GM12872 (cell line): ENCODE data around the gene YEATS2.

Experiments used
- TF ChIP-seq, protein P1 (sequence below): IDR thresholded peaks from 3 replicates; pipeline ENCODE4 v1.5.1; 2011; ENCODE audit warnings: low read depth, mild to moderate bottlenecking, low read length, moderate library complexity; ENCODE audit not compliant: insufficient read depth

Gene YEATS2

DNA sequence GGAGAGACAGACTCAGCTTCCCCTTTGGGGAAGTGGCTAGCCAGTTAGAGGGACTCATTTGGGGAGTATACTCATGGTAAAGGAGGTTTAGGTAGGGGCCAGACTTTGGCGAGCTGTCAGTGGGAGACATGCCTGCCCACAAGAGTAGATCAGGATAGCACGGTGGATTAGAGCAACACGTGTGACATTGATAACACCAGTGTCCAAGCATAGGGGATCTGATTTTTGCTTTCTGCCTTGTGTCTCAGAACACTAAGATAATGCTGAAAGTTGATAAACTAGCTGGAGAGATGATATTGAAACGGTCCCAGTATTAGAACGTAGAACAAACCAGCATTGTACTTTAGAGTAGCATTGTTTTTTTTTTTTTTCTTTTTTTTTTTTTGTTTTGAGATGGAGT, 101.9 kb downstream of the YEATS2 start:
- TF ChIP-seq, protein P1, sequence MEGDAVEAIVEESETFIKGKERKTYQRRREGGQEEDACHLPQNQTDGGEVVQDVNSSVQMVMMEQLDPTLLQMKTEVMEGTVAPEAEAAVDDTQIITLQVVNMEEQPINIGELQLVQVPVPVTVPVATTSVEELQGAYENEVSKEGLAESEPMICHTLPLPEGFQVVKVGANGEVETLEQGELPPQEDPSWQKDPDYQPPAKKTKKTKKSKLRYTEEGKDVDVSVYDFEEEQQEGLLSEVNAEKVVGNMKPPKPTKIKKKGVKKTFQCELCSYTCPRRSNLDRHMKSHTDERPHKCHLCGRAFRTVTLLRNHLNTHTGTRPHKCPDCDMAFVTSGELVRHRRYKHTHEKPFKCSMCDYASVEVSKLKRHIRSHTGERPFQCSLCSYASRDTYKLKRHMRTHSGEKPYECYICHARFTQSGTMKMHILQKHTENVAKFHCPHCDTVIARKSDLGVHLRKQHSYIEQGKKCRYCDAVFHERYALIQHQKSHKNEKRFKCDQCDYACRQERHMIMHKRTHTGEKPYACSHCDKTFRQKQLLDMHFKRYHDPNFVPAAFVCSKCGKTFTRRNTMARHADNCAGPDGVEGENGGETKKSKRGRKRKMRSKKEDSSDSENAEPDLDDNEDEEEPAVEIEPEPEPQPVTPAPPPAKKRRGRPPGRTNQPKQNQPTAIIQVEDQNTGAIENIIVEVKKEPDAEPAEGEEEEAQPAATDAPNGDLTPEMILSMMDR: no peak

DNA sequence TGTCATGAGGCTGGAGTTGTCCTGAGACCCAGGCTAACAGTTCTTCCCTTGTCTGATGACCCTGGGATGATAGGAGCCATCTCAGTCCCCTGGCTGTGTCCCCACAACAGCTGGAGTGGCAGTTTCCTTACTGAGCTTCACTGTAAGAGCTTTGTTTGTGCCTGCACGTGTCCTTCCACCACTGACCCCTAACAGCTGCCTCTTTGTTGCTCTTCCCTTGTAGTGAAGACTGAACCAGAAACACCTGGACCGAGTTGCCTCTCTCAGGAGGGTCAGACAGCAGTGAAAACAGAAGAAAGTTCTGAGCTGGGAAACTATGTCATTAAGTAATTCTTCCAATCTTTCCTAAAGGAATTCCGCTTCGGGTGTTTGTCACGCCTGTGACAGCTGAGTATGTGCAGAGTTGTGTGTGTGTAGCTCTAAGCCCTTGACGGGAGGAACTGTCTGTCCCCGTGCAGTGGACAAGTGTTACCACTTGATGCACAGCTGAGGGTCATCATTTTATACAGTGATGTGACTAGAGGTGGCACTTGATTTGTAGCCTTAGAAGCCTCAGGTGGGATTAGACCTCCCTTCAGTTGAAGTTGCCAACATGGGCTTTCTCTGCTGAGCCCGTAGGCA, 102.8 kb downstream of the YEATS2 start:
- TF ChIP-seq, protein P1: no peak

- TF ChIP-seq, protein P1: no peak
Observed at GRCh38 chr3:183801601-183802000, 104.0 kb downstream of the YEATS2 start.

DNA sequence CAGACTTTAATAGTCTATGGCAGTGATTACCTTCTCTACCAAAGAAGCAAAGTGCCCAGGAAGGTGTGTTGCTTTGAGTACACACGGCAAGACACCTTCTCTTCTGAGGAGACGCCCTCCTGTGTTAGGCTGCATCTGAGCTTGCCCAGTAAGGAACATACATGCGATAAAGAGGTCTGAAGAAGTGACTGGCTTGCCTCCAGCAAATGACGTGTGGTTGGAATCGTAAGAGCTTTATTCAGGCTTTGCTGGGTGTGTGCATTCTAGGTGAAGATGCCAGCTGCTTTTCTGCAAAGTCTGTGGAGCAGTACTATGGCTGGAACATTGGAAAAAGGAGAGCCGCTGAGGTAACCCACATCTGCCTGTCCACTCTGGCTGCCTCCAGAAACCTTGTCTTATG, 105.4 kb downstream of the YEATS2 start:
- TF ChIP-seq, protein P1: no peak

DNA sequence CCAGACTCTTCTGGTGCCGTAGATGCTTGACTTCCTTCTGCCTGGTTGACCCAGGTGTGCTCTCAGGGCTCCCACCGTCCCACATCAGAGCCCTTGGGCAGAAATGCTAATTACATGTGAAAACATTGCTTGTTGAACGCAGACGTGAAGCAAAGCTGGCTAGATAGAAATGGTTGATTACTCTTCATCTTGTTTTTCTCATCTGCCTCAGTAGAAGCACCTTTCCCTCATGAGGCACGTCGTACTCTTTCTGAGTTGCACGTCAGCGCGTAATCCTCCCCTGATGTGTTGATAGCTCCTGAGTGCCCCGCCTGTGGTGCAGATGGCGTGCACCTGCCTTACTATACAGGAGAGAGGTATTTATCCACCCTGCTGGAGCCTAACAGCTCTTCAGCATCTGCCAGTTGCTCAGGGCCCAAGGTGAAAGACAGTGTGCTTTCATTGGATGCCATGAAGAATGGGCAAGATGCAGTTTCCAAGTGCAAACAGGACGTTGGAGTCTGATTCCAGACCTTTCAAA, 109.7 kb downstream of the YEATS2 start:
- TF ChIP-seq, protein P1: no peak

GRCh38 chr3:183807881-183808280, 110.3 kb downstream of the YEATS2 start:
- TF ChIP-seq, protein P1: no peak

GRCh38 chr3:183808355-183808754, 110.8 kb downstream of the YEATS2 start:
- TF ChIP-seq, protein P1: no peak
